Activated naive CD4-positive, alpha-beta T cell treated with Interleukin-2 at 50 U/mL for 16 hours (primary cell): Measurements from ENCODE around the gene MEX3C.

Source experiments
- DNase-seq: peaks from one replicate; pipeline ENCODE4 v3.0.0-alpha.2; 2020

The MEX3C gene

GRCh38 chr18:51191128-51191717, 6.3 kb downstream of the MEX3C start:
- DNase-seq: peak; percentile 29

- no peak for DNase-seq
Measured at GRCh38 chr18:51190000-51190399, 7.5 kb downstream of the MEX3C start.

- no peak for DNase-seq
Measured at GRCh38 chr18:51188024-51188701, 9.3 kb downstream of the MEX3C start.

- DNase-seq: no peak
Measured at GRCh38 chr18:51185075-51185474, 12.4 kb downstream of the MEX3C start.

- no peak for DNase-seq
Measured at GRCh38 chr18:51184091-51184457, 13.4 kb downstream of the MEX3C start.

GRCh38 chr18:51183372-51184090, 13.9 kb downstream of the MEX3C start:
- DNase-seq: no peak

- no peak for DNase-seq
Measured at GRCh38 chr18:51182824-51183223, 14.7 kb downstream of the MEX3C start.

GRCh38 chr18:51171625-51172259, 25.7 kb downstream of the MEX3C start:
- no peak for DNase-seq

GRCh38 chr18:51171223-51171622, 26.3 kb downstream of the MEX3C start:
- no peak for DNase-seq

GRCh38 chr18:51170664-51171063, 26.8 kb downstream of the MEX3C start:
- no peak for DNase-seq

GRCh38 chr18:51169731-51170130, 27.8 kb downstream of the MEX3C start:
- DNase-seq: no peak

GRCh38 chr18:51168960-51169662, 28.4 kb downstream of the MEX3C start:
- DNase-seq: no peak

GRCh38 chr18:51168026-51168742, 29.3 kb downstream of the MEX3C start:
- DNase-seq: no peak

GRCh38 chr18:51165296-51165695, 32.2 kb downstream of the MEX3C start:
- DNase-seq: no peak

GRCh38 chr18:51164761-51165281, 32.7 kb downstream of the MEX3C start:
- DNase-seq: no peak

- no peak for DNase-seq
Measured at GRCh38 chr18:51164342-51164741, 33.1 kb downstream of the MEX3C start.

GRCh38 chr18:51163543-51163942, 33.9 kb downstream of the MEX3C start:
- no peak for DNase-seq

- no peak for DNase-seq
Measured at GRCh38 chr18:51162617-51163016, 34.9 kb downstream of the MEX3C start.

GRCh38 chr18:51160646-51161045, 36.8 kb downstream of the MEX3C start:
- DNase-seq: no peak

GRCh38 chr18:51157215-51157614, 40.3 kb downstream of the MEX3C start:
- no peak for DNase-seq

- no peak for DNase-seq
Measured at GRCh38 chr18:51154431-51155063, 42.9 kb downstream of the MEX3C start.
